ENCODE measurements around the gene MACROD2. TPM values are rescaled to one million over a fixed set of nuclear protein-coding genes. Genes with fewer than 3 reads are reported as not detected.

MACROD2 gene
- total RNA-seq, 1 experiment from 2014 or later: 1.6 TPM

DNA sequence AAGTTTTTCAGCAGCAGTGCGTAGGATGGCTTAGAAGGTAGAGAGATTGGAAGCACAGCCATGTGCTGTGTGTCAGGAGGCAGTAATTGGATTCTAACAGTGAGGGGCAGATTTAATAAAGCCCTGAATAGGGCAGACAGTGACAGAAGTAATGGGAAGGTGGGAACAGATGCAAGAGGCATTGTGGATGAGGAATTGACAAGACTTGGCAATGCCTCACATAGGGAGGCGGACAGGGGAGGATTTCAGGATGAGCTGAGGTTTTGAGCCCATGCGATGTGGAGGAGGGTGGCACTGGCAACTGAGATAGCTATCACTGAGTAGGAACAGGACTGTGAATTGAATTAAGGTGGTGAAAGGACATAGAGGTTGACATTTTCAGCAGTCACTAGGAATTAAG lies 604.3 kb downstream of the MACROD2 start:
- Mint-ChIP-seq H3K9me3 (no peaks in the 10 kb centered on the region; a peak in 1 of 5 replicates), H3K4me1 (no peaks in the 10 kb centered on the region; a peak in 1 of 4 replicates), H3K4me3 (no peak overlapping the region), H3K27me3 (ENCODE audit: low read depth) (no peaks in the 10 kb centered on the region), H3K27ac (no peak overlapping the region), H3K36me3 (ENCODE audit: insufficient read depth in 1 of 3, low read depth in 3 of 3) (no peaks in the 10 kb centered on the region)
- no peak overlapping the region for H3T11ph ChIP-seq (ENCODE audit: low read length)
- H3K27ac ChIP-seq (ENCODE audit: insufficient read length, low read depth, low read length): no peak overlapping the region
- H4K20me1 ChIP-seq (ENCODE audit: control insufficient read depth, insufficient read depth, insufficient read length): no peaks in the 10 kb centered on the region
- no peak overlapping the region for H2BK5ac ChIP-seq (ENCODE audit: insufficient read length, low read length)
- no peak overlapping the region for H3K56ac ChIP-seq (ENCODE audit: insufficient read length, low read depth, low read length)
- DNase-seq: no peak
- WGBS (ENCODE audit: extremely low coverage, insufficient read length, low lambda C conversion rate): no CpG with 5 or more reads among the region's 3 CpGs
- H3K27me3 ChIP-seq (ENCODE audit: insufficient read depth, low read length): no peaks in the 10 kb centered on the region
- no peak overlapping the region for H2BK12ac ChIP-seq (ENCODE audit: insufficient read length, low read depth, low read length)
- H3K4me2 ChIP-seq (ENCODE audit: insufficient read depth, insufficient read length, low read length): no peak overlapping the region
- H4K5ac ChIP-seq (ENCODE audit: insufficient read length, low read depth, low read length): no peak overlapping the region
- no peak overlapping the region for H4K91ac ChIP-seq (ENCODE audit: insufficient read length, low read depth, low read length)
- no peak overlapping the region for H2BK120ac ChIP-seq (ENCODE audit: low read depth, low read length, poor library complexity, severe bottlenecking)
- no peak overlapping the region for H2BK15ac ChIP-seq (ENCODE audit: low read depth, low read length)
- H2AFZ ChIP-seq (ENCODE audit: low read length): no peak overlapping the region
- no peak overlapping the region for H3K23ac ChIP-seq (ENCODE audit: insufficient read length, low read depth, low read length)
- H3K79me1 ChIP-seq (ENCODE audit: insufficient read depth, low read depth, low read length, poor library complexity, severe bottlenecking): no peaks in the 10 kb centered on the region
- no peak overlapping the region for H3K9ac ChIP-seq (ENCODE audit: extremely low read depth, insufficient read length, low read length)
- TF ChIP-seq, protein P1, sequence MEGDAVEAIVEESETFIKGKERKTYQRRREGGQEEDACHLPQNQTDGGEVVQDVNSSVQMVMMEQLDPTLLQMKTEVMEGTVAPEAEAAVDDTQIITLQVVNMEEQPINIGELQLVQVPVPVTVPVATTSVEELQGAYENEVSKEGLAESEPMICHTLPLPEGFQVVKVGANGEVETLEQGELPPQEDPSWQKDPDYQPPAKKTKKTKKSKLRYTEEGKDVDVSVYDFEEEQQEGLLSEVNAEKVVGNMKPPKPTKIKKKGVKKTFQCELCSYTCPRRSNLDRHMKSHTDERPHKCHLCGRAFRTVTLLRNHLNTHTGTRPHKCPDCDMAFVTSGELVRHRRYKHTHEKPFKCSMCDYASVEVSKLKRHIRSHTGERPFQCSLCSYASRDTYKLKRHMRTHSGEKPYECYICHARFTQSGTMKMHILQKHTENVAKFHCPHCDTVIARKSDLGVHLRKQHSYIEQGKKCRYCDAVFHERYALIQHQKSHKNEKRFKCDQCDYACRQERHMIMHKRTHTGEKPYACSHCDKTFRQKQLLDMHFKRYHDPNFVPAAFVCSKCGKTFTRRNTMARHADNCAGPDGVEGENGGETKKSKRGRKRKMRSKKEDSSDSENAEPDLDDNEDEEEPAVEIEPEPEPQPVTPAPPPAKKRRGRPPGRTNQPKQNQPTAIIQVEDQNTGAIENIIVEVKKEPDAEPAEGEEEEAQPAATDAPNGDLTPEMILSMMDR (conservative IDR thresholded peaks at IDR 0.05): no peak
- no peak overlapping the region for H3K4ac ChIP-seq (ENCODE audit: low read depth, low read length)
- H3K4me1 ChIP-seq (ENCODE audit: insufficient read depth, low read length): no peaks in the 10 kb centered on the region
- H3K9me3 ChIP-seq (ENCODE audit: control insufficient read depth, low read depth, low read length): no peaks in the 10 kb centered on the region
- no peaks in the 10 kb centered on the region for H3K79me2 ChIP-seq (ENCODE audit: insufficient read depth, low read length)
- H4K8ac ChIP-seq (replicated peaks; ENCODE audit: insufficient read length, low read depth, low read length): no peak overlapping the region
- H2BK20ac ChIP-seq (ENCODE audit: low read depth, low read length, poor library complexity, severe bottlenecking): no peak overlapping the region
- no peak overlapping the region for H3K14ac ChIP-seq (ENCODE audit: insufficient read depth, low read length)
- H3K18ac ChIP-seq (ENCODE audit: insufficient read length, low read depth, low read length): no peak overlapping the region
- H3K23me2 ChIP-seq (ENCODE audit: insufficient read length, low read depth, low read length, poor library complexity, severe bottlenecking): no peaks in the 10 kb centered on the region
- no peak overlapping the region for H2AK5ac ChIP-seq (ENCODE audit: insufficient read length, low read length)

Data from H9 (cell line).